ENCODE results near the gene GALT. TPM values are rescaled to one million over a fixed set of nuclear protein-coding genes. Genes with fewer than 3 reads are reported as not detected.

GALT gene
- total RNA-seq, 2 donors from 2014 or later = 44.3 to 49.3 TPM

GRCh38 chr9:34633166-34633565, 13.3 kb upstream of the GALT start:
- H3K9ac ChIP-seq (ENCODE audit: extremely low read depth, low read length, poor library complexity, severe bottlenecking) = no peak overlapping the region
- Mint-ChIP-seq H3K36me3 (ENCODE audit: low read depth) (peaks cover 11% of the 10 kb centered on the region), H3K27me3 (ENCODE audit: insufficient read depth) (peaks cover 57% of the 10 kb centered on the region), H3K4me1 (peaks cover 24% of the 10 kb centered on the region), H3K27ac (no peak overlapping the region), H3K9me3 (no peaks in the 10 kb centered on the region), H3K4me3 (no peak overlapping the region)
- no peaks in the 10 kb centered on the region for H3K9me3 ChIP-seq (ENCODE audit: control insufficient read depth, low read length)
- no peak overlapping the region for H3K4me3 ChIP-seq (ENCODE audit: low read length)
- peaks cover 43% of the 10 kb centered on the region for H3K27me3 ChIP-seq (ENCODE audit: control insufficient read depth, insufficient read depth, low read length, poor library complexity, severe bottlenecking)
- no peak for TF ChIP-seq CTCF (conservative IDR thresholded peaks at IDR 0.05)
- H3K4me1 ChIP-seq (ENCODE audit: control insufficient read depth, insufficient read depth, low read length) = no peaks in the 10 kb centered on the region
- no peaks in the 10 kb centered on the region for H3K36me3 ChIP-seq (ENCODE audit: control insufficient read depth, insufficient read depth, low read length)
- no peak overlapping the region for H3K27ac ChIP-seq (ENCODE audit: low read depth, low read length)
- WGBS, 2 experiments (ENCODE audit: insufficient coverage in 1 of 2, insufficient read length in 1 of 2) = 75% methylated on average over 2 to 5 of the region's 5 CpGs
- no peak for DNase-seq

GRCh38 chr9:34633851-34634550, 12.5 kb upstream of the GALT start:
- WGBS, 2 experiments (ENCODE audit: insufficient coverage in 1 of 2, insufficient read length in 1 of 2) = 22 to 56% methylated on average over 1 to 3 of the region's 3 CpGs
- H3K9me3 ChIP-seq (ENCODE audit: control insufficient read depth, low read length) = no peaks in the 10 kb centered on the region
- H3K27me3 Mint-ChIP-seq (ENCODE audit: insufficient read depth) = peaks cover 50% of the 10 kb centered on the region
- peak; percentile 90 for DNase-seq
- TF ChIP-seq CTCF (conservative IDR thresholded peaks at IDR 0.05) = peak; percentile 96
- H3K4me1 Mint-ChIP-seq = peaks cover 28% of the 10 kb centered on the region
- no peak overlapping the region for H3K9ac ChIP-seq (ENCODE audit: extremely low read depth, low read length, poor library complexity, severe bottlenecking)
- H3K27ac ChIP-seq (ENCODE audit: low read depth, low read length) = no peak overlapping the region
- H3K27me3 ChIP-seq (ENCODE audit: control insufficient read depth, insufficient read depth, low read length, poor library complexity, severe bottlenecking) = peaks cover 34% of the 10 kb centered on the region
- no peaks in the 10 kb centered on the region for H3K4me1 ChIP-seq (ENCODE audit: control insufficient read depth, insufficient read depth, low read length)
- no peak overlapping the region for H3K4me3 Mint-ChIP-seq
- H3K36me3 Mint-ChIP-seq (ENCODE audit: low read depth) = peaks cover 11% of the 10 kb centered on the region
- H3K27ac Mint-ChIP-seq = no peak overlapping the region
- no peaks in the 10 kb centered on the region for H3K36me3 ChIP-seq (ENCODE audit: control insufficient read depth, insufficient read depth, low read length)
- H3K9me3 Mint-ChIP-seq = no peaks in the 10 kb centered on the region
- no peak overlapping the region for H3K4me3 ChIP-seq (ENCODE audit: low read length)

- no peaks in the 10 kb centered on the region for H3K4me1 ChIP-seq (ENCODE audit: control insufficient read depth, insufficient read depth, low read length)
- Mint-ChIP-seq H3K27ac (no peak overlapping the region), H3K9me3 (no peaks in the 10 kb centered on the region), H3K36me3 (ENCODE audit: low read depth) (peaks cover 11% of the 10 kb centered on the region), H3K27me3 (ENCODE audit: insufficient read depth) (peaks cover 43% of the 10 kb centered on the region), H3K4me3 (no peak overlapping the region), H3K4me1 (peaks cover 24% of the 10 kb centered on the region)
- DNase-seq = no peak
- H3K4me3 ChIP-seq (ENCODE audit: low read length) = no peak overlapping the region
- TF ChIP-seq CTCF (conservative IDR thresholded peaks at IDR 0.05) = no peak
- peaks cover 27% of the 10 kb centered on the region for H3K27me3 ChIP-seq (ENCODE audit: control insufficient read depth, insufficient read depth, low read length, poor library complexity, severe bottlenecking)
- H3K9me3 ChIP-seq (ENCODE audit: control insufficient read depth, low read length) = no peaks in the 10 kb centered on the region
- H3K36me3 ChIP-seq (ENCODE audit: control insufficient read depth, insufficient read depth, low read length) = no peaks in the 10 kb centered on the region
- H3K27ac ChIP-seq (ENCODE audit: low read depth, low read length) = no peak overlapping the region
- WGBS, 2 experiments (ENCODE audit: insufficient coverage in 1 of 2, insufficient read length in 1 of 2) = 87% methylated on average over 3 of the region's 3 CpGs; no CpG with 5 or more reads in 1 of the 2 experiments
- no peak overlapping the region for H3K9ac ChIP-seq (ENCODE audit: extremely low read depth, low read length, poor library complexity, severe bottlenecking)
Measured at GRCh38 chr9:34634551-34635248, 11.8 kb upstream of the GALT start.

Measured in endodermal cell (in vitro differentiated cells).